Activated CD8-positive, alpha-beta memory T cell treated with anti-CD3 and anti-CD28 coated beads for 48 hours (primary cell): Measurements from ENCODE around the gene LSM2.
"Not testable (repeated sequence)": the region's sequence is repeated elsewhere in the genome, so short reads cannot be mapped to it uniquely, and the experiment has no call there.

ENCODE experiments used
- DNase-seq, 3 experiments: peaks; one replicate each; pipeline ENCODE4 v3.0.0-alpha.2; 2020; ENCODE audit warnings: low read depth in 2 of 3, low spot score in 2 of 3

LSM2 gene

DNA sequence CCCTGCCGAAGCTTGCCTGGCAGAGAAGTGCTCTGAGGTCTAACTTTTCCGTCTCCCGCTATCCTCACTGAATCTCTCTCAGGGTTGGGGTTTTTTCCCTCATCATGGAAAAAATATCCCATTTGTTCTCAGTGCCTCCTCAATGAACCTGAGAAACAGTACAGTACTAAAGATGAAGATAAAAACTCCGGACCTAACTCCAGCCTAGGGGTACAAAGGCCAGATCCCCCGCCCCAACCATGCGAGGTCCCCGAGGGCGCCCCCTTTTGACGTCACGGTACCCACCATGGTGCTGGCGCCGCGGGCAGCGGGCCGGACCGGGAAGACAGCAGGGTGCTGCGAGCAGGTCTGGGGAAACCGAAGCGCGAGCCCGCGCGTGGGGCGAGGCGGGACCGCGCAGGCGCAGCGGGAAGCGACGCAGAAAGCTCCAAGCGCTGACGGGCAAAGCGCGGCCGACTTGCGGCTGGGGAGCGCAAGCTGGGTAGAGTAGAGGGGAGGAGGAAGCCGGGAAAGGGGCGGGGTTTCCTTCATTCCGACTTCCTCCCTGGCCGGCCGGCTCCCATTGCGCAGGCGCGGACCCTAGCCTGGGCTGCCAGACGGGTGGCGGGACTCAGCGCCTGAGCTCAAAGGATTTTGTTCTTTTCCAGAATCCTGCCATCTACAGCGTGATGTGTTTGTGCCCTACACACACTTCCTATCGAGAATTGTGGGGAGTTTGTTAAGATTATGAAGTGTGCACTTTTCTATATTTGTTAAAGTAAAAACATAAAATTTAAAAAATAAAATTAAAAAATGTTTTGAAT is at the start of gene LSM2:
Gene LSM2, minus strand, starts transcription at position 497 of the 803 bp plus-strand sequence. Its CDS starts 209 bp downstream, at position 288.
- DNase-seq, result peak; percentile 82 to 97 (median 94)

DNA sequence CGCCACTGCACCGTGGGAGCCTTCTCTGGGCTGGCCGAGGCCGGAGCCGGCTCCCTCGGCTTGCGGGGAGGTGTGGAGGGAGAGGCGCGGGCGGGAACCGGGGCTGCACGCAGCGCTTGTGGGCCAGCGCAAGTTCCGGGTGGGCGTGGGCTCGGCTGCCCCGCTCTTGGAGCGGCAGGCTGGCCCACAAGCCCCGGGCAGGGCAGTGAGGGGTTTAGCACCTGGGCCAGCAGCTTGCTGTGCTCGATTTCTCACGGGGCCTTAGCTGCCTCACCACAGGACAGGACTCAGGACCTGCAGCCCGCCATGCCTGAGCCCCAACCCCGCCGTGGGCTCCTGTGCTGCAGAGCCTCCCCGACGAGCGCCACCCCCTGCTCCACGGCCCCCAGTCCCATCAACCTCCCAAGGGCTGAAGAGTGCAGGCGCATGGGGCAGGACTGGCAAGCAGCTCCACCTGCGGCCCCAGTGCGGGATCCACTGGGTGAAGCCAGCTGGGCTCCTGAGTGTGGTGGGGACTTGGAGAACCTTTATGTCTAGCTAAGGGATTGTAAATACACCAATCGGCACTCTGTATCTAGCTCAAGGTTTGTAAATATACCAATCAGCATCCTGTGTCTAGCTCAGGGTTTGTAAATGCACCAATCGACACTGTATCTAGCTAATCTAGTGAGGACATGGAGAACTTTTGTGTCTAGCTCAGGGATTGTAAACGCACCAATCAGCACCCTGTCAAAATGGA is 45.4 kb upstream of the LSM2 start:
- DNase-seq, result not testable (repeated sequence)

DNA sequence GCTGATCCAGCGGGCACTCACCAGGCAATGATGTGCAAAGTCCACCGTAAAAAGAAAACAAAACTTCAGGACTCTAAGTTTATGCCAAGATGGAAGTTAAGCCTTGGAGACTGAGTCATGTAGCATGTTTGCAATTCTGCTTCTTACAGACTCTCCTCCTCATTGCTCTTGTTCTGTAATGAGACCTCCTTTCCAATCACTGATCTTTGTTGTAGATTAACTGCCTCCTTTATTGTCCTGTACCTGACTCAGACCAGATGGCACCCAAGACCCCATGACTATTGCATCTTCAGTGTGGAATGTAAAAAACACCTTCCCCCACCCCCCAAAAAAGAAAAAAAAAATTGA is 44.7 kb upstream of the LSM2 start:
- DNase-seq, result no peak

DNA sequence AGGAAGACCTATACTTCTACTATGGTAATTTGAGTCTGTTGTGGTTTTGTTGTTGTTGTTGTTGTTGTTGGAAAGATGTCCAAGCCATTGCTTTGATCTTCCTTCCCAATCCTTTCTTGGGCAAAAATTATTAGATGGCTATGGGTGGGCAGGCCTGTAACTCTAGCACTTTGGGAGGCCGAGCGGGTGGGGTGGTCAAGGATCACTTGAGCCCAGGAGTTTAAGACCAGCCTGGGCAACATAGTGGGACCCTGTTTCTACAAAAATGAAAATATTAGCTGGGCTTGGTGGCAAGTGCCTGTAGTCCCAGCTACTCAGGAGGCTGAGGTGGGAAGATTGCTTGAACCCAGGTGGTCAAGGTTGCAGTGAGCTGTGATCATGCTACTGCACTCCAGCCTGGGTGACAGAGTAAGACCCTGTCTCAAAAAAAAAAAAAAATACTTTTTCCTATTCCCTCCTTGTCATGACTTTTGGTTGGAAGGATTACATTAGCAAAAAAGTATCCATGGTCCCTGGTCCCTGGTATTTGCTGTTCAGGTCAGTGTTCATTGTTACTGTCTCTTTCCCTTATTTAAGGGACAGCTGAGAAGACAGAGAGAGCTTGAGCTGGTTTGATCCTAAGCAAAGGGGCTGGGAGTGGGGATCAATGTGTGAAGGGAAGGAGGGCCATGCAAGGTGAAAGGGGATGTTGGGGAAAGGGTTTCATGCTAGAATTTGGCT is 44.2 kb upstream of the LSM2 start:
- DNase-seq, result no peak

DNA sequence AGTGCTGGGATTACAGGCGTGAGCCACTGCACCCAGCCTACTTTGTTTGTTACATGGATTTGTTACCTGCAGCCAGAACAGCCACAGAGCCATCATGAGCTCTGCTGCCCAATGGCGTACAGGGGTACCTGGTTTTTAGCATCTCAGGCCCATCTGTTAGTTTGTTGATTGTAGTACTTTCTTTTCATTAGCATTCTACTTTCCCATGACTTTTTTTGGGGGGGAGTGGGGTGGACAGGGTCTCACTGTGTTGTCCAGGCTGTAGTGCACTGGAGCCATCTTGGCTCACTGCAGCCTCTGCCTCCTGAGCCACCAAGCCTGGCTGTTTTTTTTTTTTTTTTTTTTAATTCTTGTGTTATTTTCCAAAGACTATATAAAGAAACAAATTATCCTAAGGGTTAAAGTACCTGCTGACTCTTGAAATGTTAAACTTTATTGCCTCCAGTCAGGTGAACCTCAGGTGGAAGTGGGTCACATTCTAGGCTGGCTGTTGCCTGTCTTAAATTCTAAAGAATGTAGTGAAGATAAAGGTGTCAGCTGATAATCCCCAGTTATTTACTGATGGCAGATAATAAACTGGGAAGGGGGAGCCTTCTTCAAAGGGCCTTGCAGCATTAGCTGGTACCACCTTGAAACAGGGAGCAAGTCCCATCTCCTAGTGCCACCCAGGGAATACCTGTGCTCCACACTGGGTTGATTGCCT is 40.7 kb upstream of the LSM2 start:
- no peak for DNase-seq

DNA sequence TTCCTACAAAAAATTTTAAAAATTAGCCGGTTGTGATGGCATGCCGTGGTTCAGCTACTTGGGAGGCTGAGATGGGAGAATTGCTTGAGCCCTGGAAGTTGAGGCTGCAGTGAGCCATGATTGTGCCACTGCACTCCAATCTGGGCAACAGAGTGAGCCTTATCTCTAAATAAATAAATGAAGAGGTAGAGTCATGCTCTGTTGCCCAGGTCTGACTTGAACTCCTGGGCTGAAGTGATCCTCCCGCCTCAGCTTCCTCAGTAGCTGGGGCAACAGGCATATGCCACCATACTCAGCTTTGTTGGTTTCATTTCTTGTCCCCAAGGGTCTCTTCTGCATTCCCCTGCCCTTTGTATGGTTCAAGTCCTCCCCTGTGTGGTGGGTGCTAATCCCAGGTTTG is 37.7 kb upstream of the LSM2 start:
- no peak for DNase-seq

DNA sequence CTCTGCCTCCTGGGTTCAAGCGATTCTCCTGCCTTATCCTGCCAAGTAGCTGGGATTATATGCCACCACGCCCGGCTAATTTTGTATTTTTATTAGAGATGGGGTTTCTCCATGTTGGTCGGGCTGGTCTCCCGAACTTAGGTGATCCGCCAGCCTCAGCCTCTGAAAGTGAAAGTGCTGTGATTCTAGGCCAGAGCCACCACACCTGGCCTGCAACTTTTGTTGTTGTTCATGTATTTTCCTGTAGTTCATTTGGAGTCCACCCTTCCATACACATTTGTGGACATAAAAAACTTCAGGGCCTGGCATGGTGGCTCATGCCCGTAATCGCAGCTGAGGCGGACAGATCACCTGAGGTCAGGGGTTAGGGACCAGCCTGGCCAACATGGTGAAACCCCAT is 35.3 kb upstream of the LSM2 start:
- DNase-seq, result no peak

DNA sequence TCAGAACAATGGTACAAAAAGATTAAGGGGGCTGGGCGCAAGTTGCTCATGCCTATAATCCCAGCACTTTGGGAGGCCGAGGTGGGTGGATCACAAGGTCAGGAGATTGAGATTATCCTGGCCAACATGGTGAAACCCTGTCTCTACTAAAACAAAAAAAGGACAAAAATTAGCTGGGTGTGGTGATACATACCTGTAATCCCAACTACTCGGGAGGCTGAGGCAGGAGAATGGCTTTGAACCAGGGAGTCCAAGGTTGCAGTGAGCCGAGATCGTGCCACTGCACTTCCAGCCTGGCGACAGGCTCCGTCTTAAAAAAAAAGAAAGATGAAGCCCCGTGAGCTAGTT is 33.0 kb upstream of the LSM2 start:
- DNase-seq, result not testable (repeated sequence)

DNA sequence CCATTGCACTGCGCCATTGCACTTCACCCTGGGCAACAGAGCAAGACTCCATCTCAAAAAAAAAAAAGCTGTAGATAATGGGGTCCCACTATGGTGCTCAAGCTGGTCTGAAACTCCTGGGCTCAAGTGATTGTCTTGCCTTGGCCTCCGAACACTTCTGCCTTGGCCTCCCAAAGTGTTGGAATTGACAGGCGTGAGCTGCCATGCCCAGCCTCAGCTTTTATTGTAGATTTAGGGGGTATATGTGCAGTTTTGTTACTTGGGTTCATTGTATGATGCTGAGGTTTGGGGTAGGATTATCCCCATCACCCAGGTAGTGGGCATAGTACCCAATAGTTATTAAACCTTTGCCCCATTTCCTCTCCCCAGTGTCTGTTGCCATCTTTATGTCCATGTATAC is 32.2 kb upstream of the LSM2 start:
- no peak for DNase-seq

DNA sequence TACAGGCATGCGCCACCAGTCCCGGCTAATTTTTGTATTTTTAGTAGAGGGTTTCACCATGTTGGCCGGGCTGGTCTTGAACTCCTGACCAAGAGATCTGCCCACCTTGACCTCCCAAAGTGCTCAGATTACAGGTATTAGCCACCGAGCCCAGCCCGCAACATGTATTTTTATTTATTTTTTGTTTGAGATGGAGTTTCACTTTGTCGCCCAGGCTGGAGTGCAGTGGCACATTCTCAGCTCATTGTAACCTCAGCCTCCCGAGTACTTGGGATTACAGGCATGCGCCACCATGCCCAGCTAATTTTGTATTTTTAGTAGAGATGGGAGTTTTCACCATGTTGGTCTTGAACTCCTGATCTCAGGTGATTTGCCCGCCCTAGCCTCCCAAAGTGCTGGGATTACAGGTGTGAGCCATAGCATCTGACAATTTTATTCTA is 31.4 kb upstream of the LSM2 start:
- not testable (repeated sequence) for DNase-seq

DNA sequence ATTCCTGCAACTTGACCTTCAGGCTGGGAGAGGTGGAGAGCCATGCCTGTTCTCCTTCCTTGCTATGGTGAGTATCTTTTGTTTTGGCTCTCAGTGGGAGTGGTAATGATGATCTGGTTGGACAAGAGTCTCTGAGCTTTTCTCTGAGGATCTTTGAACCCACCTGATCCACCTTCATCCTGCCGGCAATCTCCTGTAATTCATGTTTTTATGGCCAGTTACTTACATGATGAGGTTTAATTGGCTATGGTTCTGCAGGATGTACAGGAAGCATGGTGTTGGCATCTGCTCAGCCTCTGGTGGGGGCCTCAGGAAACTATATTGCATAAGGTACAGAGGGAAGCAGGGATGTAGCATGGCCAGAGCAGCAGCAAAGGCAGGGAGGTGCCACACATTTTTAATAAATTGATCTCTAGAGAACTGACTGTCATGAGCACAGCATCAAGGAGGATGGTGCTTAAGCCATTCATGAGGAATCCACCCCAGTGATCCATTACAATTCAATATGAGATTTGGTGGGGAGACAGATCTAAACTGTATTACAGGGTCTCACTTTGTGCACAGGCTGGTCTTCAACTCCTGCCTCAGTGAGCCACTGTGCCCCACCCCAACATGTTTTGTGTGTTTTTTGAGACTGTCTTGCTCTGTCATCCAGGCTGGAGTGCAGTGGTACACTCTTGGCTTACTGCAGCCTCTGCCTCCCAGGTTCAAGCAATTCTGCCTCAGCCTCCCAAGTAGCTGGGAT is 30.8 kb upstream of the LSM2 start:
- no peak for DNase-seq

DNA sequence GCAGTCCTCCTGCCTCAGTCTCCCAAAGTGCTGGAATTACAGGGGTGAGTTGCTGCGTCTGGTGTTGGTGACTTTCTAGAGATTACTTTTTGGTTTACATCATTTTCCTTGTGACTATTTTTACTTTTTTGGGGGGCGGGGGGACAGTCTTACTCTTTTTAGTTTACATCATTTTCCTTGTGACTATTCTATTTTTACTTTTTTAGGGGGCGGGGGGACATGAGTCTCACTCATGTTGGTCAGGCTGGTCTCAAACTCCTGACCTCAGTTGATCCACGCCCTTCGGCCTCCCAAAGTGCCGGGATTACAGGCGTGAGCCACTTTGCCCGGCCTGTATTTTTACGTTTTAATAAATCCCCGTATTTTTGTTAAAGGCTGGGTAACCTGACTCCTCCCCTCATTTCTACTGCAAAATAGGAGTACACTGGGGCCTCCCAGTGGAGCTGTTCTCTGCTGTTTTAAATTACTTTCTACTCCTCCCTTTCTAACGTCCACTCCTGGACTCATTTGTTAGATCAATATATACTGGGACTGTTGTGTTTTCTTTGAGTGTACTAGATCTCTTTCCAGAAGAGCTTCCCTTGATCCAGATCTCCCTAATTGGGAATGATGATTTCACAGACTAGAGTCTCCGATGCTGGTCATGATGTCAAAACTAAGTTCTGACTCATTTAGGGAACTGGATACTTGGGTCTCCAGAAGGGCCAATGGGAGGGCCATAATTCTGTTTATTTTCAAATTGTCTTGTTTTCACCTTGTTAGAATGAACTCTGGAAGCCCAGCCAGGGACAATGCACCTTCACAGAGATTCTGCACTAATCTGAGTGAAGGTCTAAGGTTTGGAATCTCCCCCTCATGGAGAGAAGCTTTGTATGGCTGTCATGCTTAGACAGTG is 30.0 kb upstream of the LSM2 start:
- DNase-seq, result no peak

DNA sequence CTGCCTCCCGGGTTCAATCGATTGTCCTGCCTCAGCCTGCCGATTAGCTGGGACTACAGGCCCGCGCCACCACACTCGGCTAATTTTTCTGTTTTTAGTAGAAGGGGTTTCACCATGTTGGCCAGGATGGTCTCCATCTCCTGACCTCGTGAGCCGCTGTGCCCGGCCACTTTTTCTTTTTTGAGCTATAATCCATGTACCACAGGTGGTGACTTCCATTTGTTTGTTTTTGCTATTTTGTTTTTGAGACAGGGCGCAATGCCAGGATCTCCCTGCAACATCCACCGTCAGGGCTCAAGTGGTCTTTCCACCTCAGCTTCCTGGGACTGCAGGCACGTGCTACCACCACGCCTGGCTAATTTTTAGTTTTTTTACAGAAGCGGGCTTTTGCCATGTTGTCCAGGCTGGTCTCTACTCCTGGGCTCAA is 29.3 kb upstream of the LSM2 start:
- no peak for DNase-seq

DNA sequence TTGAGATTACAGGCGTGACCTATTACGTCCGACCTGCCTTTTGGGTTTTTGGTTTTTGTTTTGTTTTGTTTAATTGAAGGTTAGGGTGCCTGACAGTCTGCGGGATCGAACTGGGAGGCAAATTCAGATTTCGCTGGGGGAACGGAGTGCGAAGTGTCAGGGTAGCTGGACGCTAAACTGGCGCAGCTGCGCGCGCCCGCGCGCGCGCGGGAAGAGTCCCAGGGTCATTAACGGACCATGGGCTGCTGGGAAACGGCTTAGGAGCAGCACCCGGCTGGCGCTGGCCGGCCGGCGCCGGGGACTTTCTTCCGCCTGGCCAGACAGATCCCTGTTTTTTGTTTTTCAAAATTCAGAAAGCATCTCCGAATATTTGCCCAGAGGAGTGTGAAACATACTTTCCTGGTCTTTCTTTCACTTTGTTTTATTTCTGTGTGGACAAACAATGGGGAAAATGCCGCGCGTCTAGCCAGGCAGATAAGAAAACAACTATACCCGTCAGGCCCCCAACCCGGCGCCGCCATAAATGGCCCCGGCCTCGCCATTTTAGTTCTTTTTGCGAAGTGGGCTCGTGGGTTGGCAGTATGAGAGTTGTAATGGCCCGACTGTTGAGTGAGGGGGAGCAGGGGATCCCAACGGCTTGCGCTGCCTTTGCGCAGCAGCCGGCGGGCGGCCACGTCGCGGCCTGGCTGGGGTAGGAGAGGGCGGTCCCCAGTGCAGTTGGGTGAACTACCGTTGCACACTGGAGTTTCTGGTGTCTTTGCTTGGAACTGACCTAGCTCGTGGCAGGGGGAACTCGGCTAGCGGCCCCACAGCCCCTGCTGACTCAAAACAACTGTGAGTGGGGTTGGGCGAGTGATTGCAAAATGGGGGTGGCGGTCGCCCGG is 27.8 kb upstream of the LSM2 start:
- DNase-seq, result peak; percentile 64 to 85 (median 80)

DNA sequence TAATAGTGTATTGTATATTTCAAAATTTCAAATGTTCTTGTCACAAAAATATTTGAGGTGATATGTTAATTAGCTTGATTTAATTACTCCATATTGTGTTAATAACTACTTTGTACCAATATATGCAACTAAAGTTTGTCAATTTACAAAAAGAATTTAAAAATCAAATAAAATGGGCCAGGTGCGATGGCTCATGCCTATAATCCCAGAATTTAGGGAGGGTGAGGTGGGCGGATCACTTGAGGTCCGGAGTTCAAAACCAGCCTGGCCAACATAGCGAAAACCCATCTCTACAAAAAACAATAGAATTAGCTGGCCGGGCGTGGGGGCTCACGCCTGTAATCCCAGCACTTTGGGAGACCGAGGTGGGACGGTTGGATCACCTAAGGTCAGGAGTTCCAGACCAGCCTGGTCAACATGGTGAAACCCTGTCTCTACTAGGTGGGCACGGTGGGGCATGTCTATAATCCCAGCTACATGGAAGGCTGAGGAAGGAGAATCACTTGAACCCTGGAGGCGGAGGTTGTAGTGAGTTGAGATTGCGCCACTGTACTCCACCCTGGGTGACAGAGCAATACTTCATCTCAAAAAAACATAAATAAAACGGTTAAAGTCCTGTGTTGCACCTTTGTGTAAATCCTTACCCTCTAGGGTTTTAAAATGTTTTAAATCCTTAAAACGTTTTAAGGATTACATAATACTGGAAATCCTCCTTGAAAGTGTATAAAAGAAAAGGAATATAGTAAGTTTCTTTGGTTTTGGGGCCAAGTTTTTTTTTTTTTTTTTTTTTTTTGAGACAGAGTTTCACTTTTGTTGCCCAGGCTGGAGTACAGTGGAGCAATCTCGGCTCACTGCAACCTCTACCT is 24.8 kb upstream of the LSM2 start:
- DNase-seq, result no peak

DNA sequence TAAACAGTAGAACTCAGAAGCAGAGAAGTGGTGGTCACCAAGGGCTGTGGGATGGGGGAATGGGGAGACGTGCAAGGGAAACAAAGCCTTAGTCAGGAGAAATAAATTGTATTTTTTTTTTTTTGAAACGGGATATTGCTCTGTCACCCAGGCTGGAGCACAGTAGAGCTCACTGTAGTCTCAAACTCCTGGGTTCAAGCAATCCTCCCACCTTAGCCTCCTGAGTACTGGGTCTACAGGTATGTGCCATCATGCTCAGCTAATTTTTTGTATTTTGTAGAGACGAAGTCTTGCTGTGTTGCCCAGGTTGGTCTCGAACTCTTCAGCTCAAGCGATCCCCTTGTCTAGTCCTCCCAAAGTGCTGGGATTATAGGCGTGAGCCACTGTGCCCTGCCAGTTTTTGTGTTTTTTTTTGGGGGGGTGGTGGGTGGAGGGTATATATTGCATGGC is 24.1 kb upstream of the LSM2 start:
- no peak for DNase-seq

DNA sequence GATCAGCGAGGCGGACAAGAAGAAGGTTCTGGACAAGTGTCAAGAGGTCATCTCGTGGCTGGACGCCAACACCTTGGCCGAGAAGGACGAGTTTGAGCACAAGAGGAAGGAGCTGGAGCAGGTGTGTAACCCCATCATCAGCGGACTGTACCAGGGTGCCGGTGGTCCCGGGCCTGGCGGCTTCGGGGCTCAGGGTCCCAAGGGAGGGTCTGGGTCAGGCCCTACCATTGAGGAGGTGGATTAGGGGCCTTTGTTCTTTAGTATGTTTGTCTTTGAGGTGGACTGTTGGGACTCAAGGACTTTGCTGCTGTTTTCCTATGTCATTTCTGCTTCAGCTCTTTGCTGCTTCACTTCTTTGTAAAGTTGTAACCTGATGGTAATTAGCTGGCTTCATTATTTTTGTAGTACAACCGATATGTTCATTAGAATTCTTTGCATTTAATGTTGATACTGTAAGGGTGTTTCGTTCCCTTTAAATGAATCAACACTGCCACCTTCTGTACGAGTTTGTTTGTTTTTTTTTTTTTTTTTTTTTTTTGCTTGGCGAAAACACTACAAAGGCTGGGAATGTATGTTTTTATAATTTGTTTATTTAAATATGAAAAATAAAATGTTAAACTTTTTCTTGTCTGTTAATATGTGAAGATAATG is 23.0 kb upstream of the LSM2 start:
- DNase-seq, result no peak
